Spleen (tissue), 11 donors: ENCODE results near the gene HYAL1. TPM values are rescaled to one million over a fixed set of nuclear protein-coding genes. Genes with fewer than 3 reads are reported as not detected.

Experiments used
- DNase-seq: peaks from one replicate; pipeline ENCODE4 v3.0.0-alpha.2; 2020
- H3K27ac ChIP-seq, 8 donors: fragments of 200-600 bp; sonication (generic) in 7 of 8; 1 replicate in 4 of 8; 2 replicates in 4 of 8; pipeline versions ENCODE4 v1.5.0 to v1.8.0; 2016 to 2021; ENCODE audit warnings: inconsistent platforms in 4 of 8, mild to moderate bottlenecking in 4 of 8, moderate library complexity in 1 of 8
- H3K27me3 ChIP-seq, 7 donors: fragments of 200-600 bp; sonication (generic) in 6 of 7; replicated peaks in 1 of 7; 1 replicate in 4 of 7; 2 replicates in 3 of 7; pipeline versions ENCODE4 v1.5.0 to v1.8.0; 2016 to 2021; ENCODE audit warnings: inconsistent platforms in 3 of 7, mild to moderate bottlenecking in 1 of 7
- H3K36me3 ChIP-seq, 6 donors: fragments of 200-600 bp; sonication (generic) in 5 of 6; 1 replicate in 4 of 6; 2 replicates in 2 of 6; pipeline versions ENCODE4 v1.5.0 to v1.8.0; 2016 to 2021; ENCODE audit warnings: inconsistent platforms in 2 of 6
- H3K4me1 ChIP-seq, 6 donors: fragments of 200-600 bp; sonication (generic) in 5 of 6; 1 replicate in 3 of 6; 2 replicates in 3 of 6; pipeline versions ENCODE4 v1.5.0 to v1.8.0; 2016 to 2021; ENCODE audit warnings: inconsistent platforms in 3 of 6
- H3K4me3 ChIP-seq, 8 donors: fragments of 200-600 bp; sonication (generic) in 7 of 8; 1 replicate in 4 of 8; 2 replicates in 4 of 8; pipeline versions ENCODE4 v1.5.0 to v1.8.0; 2016 to 2021; ENCODE audit warnings: inconsistent platforms in 4 of 8, mild to moderate bottlenecking in 4 of 8, moderate library complexity in 2 of 8
- H3K9me3 ChIP-seq, 8 donors: fragments of 200-600 bp; sonication (generic) in 7 of 8; 1 replicate in 4 of 8; 2 replicates in 4 of 8; pipeline versions ENCODE4 v1.5.0 to v1.8.0; 2016 to 2021; ENCODE audit warnings: inconsistent platforms in 4 of 8
- POLR2A ChIP-seq, 3 donors: fragments of 450-650 bp; IDR thresholded peaks; one replicate each; pipeline ENCODE4 v1.5.1; 2017; ENCODE audit warnings: antibody characterized with exemption in 3 of 3, mild to moderate bottlenecking in 1 of 3
- POLR2AphosphoS5 ChIP-seq, 3 donors: sonication (generic); formaldehyde crosslinking; IDR thresholded peaks; one replicate each; pipeline ENCODE4 v1.5.1; 2017; ENCODE audit warnings: antibody characterized with exemption in 3 of 3
- WGBS, 5 donors: extraction: QIAGEN DNeasy Blood & Tissue Kit in 3 of 5; methylation state at CpG; one replicate each; pipeline versions ENCODE4 v1.1.5 to v1.1.7; 2013 to 2018; 5-methylcytosine and 5-hydroxymethylcytosine counted together
- intact Hi-C: fragments of 100-400 bp; cut with DNase I; formaldehyde crosslinking; loops from one replicate; pipeline ENCODE4 v1.15.0; 2023; ENCODE audit warnings: low total_unique reads
- polyA plus RNA-seq, 3 donors: library from polyadenylated mRNA; stranded (reverse); fragments of 200-250 nt; gene quantifications; one replicate each; pipeline ENCODE4 v1.2.1, GENCODE V29; 2013
- total RNA-seq, 7 donors: library from RNA; depleted of rRNA in 3 of 7; stranded (reverse); fragments of >200 nt in 3 of 7; fragmentation: NEBNext Ultra II Directional in 4 of 7; extraction: Animal tissue kit (Norgen Biotek cat#: 25700) in 4 of 7; gene quantifications; one replicate each; pipeline versions ENCODE4 v1.1.0 to v1.2.1, GENCODE V29; 2016 to 2021
- TF ChIP-seq, protein P1 (sequence below), 11 experiments: fragments of 200-600 bp in 7 of 11; fragments of 450-650 bp in 4 of 11; sonication (generic) in 4 of 11; IDR thresholded peaks in 8 of 11; conservative IDR thresholded peaks in 3 of 11; 1 replicate in 7 of 11; 2 replicates in 4 of 11; pipeline versions ENCODE4 v1.4.0 to v1.8.0; 2016 to 2021; ENCODE audit warnings: antibody characterized with exemption in 11 of 11, inconsistent platforms in 4 of 11, mild to moderate bottlenecking in 1 of 11
- donor health status: healthy with polysubstance abuse.
- donor health status: DM: no; HTN: no; CAD: no; lungs with moderate emphysema.
- donor health status: DM: no; HTN: no; CAD: no.
- donor health status: Bipolar disorder and iron deficiency.
- donor health status: healthy.
- donor health status: DM: no; HTN: no; CAD: no.
- donor health status: DM: yes; HTN: yes; CAD: no.

HYAL1 gene
- total and polyA plus RNA-seq, 10 donors: 18.2 to 172 (median 97.8) TPM

GRCh38 chr3:50339485-50340146 lies 36.2 kb upstream of the HYAL1 start:
- no peaks in the 10 kb centered on the region for H3K27me3 ChIP-seq
- H3K4me3 ChIP-seq: peak overlapping the region; percentile 55 to 86 (median 70)
- TF ChIP-seq, protein P1, sequence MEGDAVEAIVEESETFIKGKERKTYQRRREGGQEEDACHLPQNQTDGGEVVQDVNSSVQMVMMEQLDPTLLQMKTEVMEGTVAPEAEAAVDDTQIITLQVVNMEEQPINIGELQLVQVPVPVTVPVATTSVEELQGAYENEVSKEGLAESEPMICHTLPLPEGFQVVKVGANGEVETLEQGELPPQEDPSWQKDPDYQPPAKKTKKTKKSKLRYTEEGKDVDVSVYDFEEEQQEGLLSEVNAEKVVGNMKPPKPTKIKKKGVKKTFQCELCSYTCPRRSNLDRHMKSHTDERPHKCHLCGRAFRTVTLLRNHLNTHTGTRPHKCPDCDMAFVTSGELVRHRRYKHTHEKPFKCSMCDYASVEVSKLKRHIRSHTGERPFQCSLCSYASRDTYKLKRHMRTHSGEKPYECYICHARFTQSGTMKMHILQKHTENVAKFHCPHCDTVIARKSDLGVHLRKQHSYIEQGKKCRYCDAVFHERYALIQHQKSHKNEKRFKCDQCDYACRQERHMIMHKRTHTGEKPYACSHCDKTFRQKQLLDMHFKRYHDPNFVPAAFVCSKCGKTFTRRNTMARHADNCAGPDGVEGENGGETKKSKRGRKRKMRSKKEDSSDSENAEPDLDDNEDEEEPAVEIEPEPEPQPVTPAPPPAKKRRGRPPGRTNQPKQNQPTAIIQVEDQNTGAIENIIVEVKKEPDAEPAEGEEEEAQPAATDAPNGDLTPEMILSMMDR (IDR thresholded peaks at IDR 0.05 in 8 of 11, conservative IDR thresholded peaks at IDR 0.05 in 3 of 11): no peak
- no peak for TF ChIP-seq POLR2AphosphoS5 (IDR thresholded peaks at IDR 0.05)
- peaks cover 0 to 11% (median 0%) of the 10 kb centered on the region in 6 donors for H3K36me3 ChIP-seq
- peak overlapping the region; percentile 92 to 99 (median 98) for H3K27ac ChIP-seq
- WGBS, 5 donors: 39 to 61% (median 56%) methylated on average over 12 to 14 of the region's 14 CpGs
- intact Hi-C loops: no loop called here
- DNase-seq: peak; percentile 79
- no peaks in the 10 kb centered on the region for H3K9me3 ChIP-seq
- peaks cover 48 to 89% (median 72%) of the 10 kb centered on the region in 6 donors for H3K4me1 ChIP-seq

- Histone ChIP-seq H3K4me3 (peak overlapping the region in 7 of 8 donors; percentile 55 to 86 (median 74)), H3K4me1 (peaks cover 55 to 95% (median 79%) of the 10 kb centered on the region in 6 donors), H3K36me3 (peaks cover 0 to 18% (median 0%) of the 10 kb centered on the region in 6 donors), H3K27ac (peak overlapping the region; percentile 92 to 99 (median 98)), H3K9me3 (no peaks in the 10 kb centered on the region), H3K27me3 (no peaks in the 10 kb centered on the region)
- TF ChIP-seq, protein P1 (IDR thresholded peaks at IDR 0.05 in 8 of 11, conservative IDR thresholded peaks at IDR 0.05 in 3 of 11): peak in 3 of 11 experiments; percentile 11 to 29 (median 16)
- TF ChIP-seq POLR2AphosphoS5 (IDR thresholded peaks at IDR 0.05): no peak
- DNase-seq: no peak
- 31 to 48% (median 32%) methylated on average over 5 of the region's 5 CpGs for WGBS, 5 donors
- intact Hi-C loops: no loop called here
These were observed 35.6 kb upstream of the HYAL1 start for GRCh38 chr3:50338965-50339364.

- Histone ChIP-seq H3K36me3 (peaks cover 0 to 33% (median 5%) of the 10 kb centered on the region in 6 donors), H3K4me3 (peak overlapping the region; percentile 54 to 86 (median 70)), H3K9me3 (no peaks in the 10 kb centered on the region), H3K27ac (peak overlapping the region; percentile 92 to 99 (median 98)), H3K4me1 (peaks cover 65 to 97% (median 91%) of the 10 kb centered on the region in 6 donors), H3K27me3 (no peaks in the 10 kb centered on the region)
- 0% methylated on average over 42 to 79 of the region's 79 CpGs for WGBS, 5 donors
- TF ChIP-seq POLR2AphosphoS5 (IDR thresholded peaks at IDR 0.05) (peak; percentile 97 to 99 (median 99)), POLR2A (IDR thresholded peaks at IDR 0.05) (peak; percentile 30 to 83 (median 76))
- TF ChIP-seq, protein P1 (IDR thresholded peaks at IDR 0.05 in 8 of 11, conservative IDR thresholded peaks at IDR 0.05 in 3 of 11): peak in 1 of 11 experiments; percentile 7
- intact Hi-C loops: no loop called here
- DNase-seq: peak; percentile 99
These were observed 33.9 kb upstream of the HYAL1 start for GRCh38 chr3:50337175-50337861.
